CD14-positive monocyte (primary cell): ENCODE results near the gene PCCB. TPM values are rescaled to one million over a fixed set of nuclear protein-coding genes. Genes with fewer than 3 reads are reported as not detected.

Source experiments
- DNase-seq, 3 donors: peaks; one replicate each; pipeline ENCODE4 v3.0.0-alpha.2; 2011 to 2022
- H2AFZ ChIP-seq: 2 replicates; pipeline ENCODE4 v1.6.0; 2012; ENCODE audit warnings: mild to moderate bottlenecking, low read depth, low read length, inconsistent platforms; ENCODE audit not compliant: insufficient read depth, poor library complexity, severe bottlenecking
- H3K27ac ChIP-seq, 2 donors: 1 replicate in 1 of 2; 2 replicates in 1 of 2; pipeline ENCODE4 v1.5.1; 2012 to 2013; ENCODE audit warnings: low read length in 2 of 2, control low read depth in 1 of 2, inconsistent platforms in 1 of 2, low read depth in 1 of 2, mild to moderate bottlenecking in 1 of 2
- H3K27me3 ChIP-seq, 2 donors: one replicate each; pipeline versions ENCODE4 v1.6.0 to v1.6.1; 2011 to 2013; ENCODE audit warnings: low read length in 2 of 2; ENCODE audit not compliant: control insufficient read depth in 2 of 2, insufficient read depth in 2 of 2
- H3K36me3 ChIP-seq, 2 donors: replicated peaks in 1 of 2; 1 replicate in 1 of 2; 2 replicates in 1 of 2; pipeline versions ENCODE4 v1.5.1 to v1.6.1; 2012 to 2013; ENCODE audit warnings: low read length in 2 of 2, control low read depth in 1 of 2, inconsistent platforms in 1 of 2, mild to moderate bottlenecking in 1 of 2; ENCODE audit not compliant: insufficient read depth in 2 of 2, control insufficient read depth in 1 of 2
- H3K4me1 ChIP-seq, 2 donors: 1 replicate in 1 of 2; 2 replicates in 1 of 2; pipeline versions ENCODE4 v1.5.1 to v1.6.1; 2012 to 2013; ENCODE audit warnings: low read length in 2 of 2, control low read depth in 1 of 2, inconsistent platforms in 1 of 2, mild to moderate bottlenecking in 1 of 2, moderate library complexity in 1 of 2; ENCODE audit not compliant: insufficient read depth in 2 of 2, control insufficient read depth in 1 of 2
- H3K4me2 ChIP-seq: replicated peaks from 2 replicates; pipeline ENCODE3; 2012; ENCODE audit warnings: low read length, moderate library complexity, mild to moderate bottlenecking; ENCODE audit not compliant: poor library complexity, severe bottlenecking; ENCODE audit errors: extremely low read depth
- H3K4me3 ChIP-seq, 3 experiments: fragments of 200-600 bp in 1 of 3; sonication (generic) in 1 of 3; replicated peaks in 1 of 3; 1 replicate in 2 of 3; 2 replicates in 1 of 3; pipeline ENCODE4 v1.5.1; 2011 to 2013; ENCODE audit warnings: low read length in 3 of 3, mild to moderate bottlenecking in 3 of 3, control low read depth in 2 of 3, low read depth in 2 of 3, inconsistent platforms in 1 of 3, moderate library complexity in 1 of 3
- H3K79me2 ChIP-seq: 2 replicates; pipeline ENCODE4 v1.6.0; 2012; ENCODE audit warnings: mild to moderate bottlenecking, control low read depth, inconsistent platforms, low read length, moderate library complexity; ENCODE audit not compliant: insufficient read depth
- H3K9ac ChIP-seq: 2 replicates; pipeline ENCODE4 v1.6.0; 2017; ENCODE audit warnings: low read length, mild to moderate bottlenecking; ENCODE audit not compliant: insufficient read depth, poor library complexity, severe bottlenecking
- H3K9me3 ChIP-seq, 2 donors: replicated peaks in 1 of 2; 1 replicate in 1 of 2; 2 replicates in 1 of 2; pipeline versions ENCODE4 v1.5.1 to v1.6.1; 2012 to 2013; ENCODE audit warnings: low read length in 2 of 2, control low read depth in 1 of 2; ENCODE audit not compliant: control insufficient read depth in 1 of 2, insufficient read depth in 1 of 2
- H4K20me1 ChIP-seq: 2 replicates; pipeline ENCODE4 v1.6.0; 2012; ENCODE audit warnings: mild to moderate bottlenecking, low read length, control low read depth, moderate library complexity; ENCODE audit not compliant: insufficient read depth
- H3K27ac Mint-ChIP-seq, 7 donors: one replicate each; pipeline ENCODE4 v1.8.0; 2020; ENCODE audit warnings: mild to moderate bottlenecking in 7 of 7, mixed read lengths in 7 of 7, moderate library complexity in 6 of 7, inconsistent platforms in 2 of 7
- H3K27me3 Mint-ChIP-seq, 3 donors: one replicate each; pipeline ENCODE4 v1.8.0; 2021 to 2022; ENCODE audit warnings: low read depth in 3 of 3, mild to moderate bottlenecking in 3 of 3, mixed read lengths in 3 of 3, moderate library complexity in 3 of 3, inconsistent platforms in 1 of 3
- H3K36me3 Mint-ChIP-seq, 2 donors: one replicate each; pipeline ENCODE4 v1.8.0; 2020; ENCODE audit warnings: mixed read lengths in 2 of 2, inconsistent platforms in 1 of 2, mild to moderate bottlenecking in 1 of 2
- H3K4me1 Mint-ChIP-seq: one replicate; pipeline ENCODE4 v1.8.0; 2020; ENCODE audit warnings: mild to moderate bottlenecking, mixed read lengths
- H3K4me3 Mint-ChIP-seq, 2 donors: one replicate each; pipeline ENCODE4 v1.8.0; 2020; ENCODE audit warnings: mild to moderate bottlenecking in 2 of 2, mixed read lengths in 2 of 2, moderate library complexity in 1 of 2
- H3K9me3 Mint-ChIP-seq, 7 donors: one replicate each; pipeline ENCODE4 v1.8.0; 2020 to 2022; ENCODE audit warnings: mixed read lengths in 7 of 7, mild to moderate bottlenecking in 6 of 7, moderate library complexity in 6 of 7, inconsistent platforms in 2 of 7
- WGBS: methylation state at CpG from one replicate; pipeline ENCODE4 v1.1.5; 2013; ENCODE audit warnings: missing lambda C conversion rate; ENCODE audit not compliant: insufficient coverage; 5-methylcytosine and 5-hydroxymethylcytosine counted together
- intact Hi-C, 2 donors: fragments of 100-400 bp; cut with micrococcal nuclease; formaldehyde crosslinking; loops; one replicate each; pipeline versions ENCODE4 v1.15.0 to v1.15.1; 2023
- polyA plus RNA-seq, 3 donors: library from polyadenylated mRNA; depleted of rRNA in 1 of 3; unstranded in 2 of 3; stranded (reverse) in 1 of 3; fragments of 300-500 nt in 2 of 3; fragments of >200 nt in 1 of 3; fragmentation: Illumina TruSeq in 2 of 3; gene quantifications; 1 replicate in 2 of 3; 2 replicates in 1 of 3; pipeline ENCODE4 v1.2.3, GENCODE V29; 2012 to 2021
- TF ChIP-seq, protein P1 (sequence below): fragments of 200-600 bp; IDR thresholded peaks from one replicate; pipeline ENCODE4 v1.8.0; 2022; ENCODE audit warnings: antibody characterized with exemption, mild to moderate bottlenecking

Gene PCCB
- polyA plus RNA-seq, 3 donors, result 13.1 to 41.7 (median 31.6) TPM

DNA sequence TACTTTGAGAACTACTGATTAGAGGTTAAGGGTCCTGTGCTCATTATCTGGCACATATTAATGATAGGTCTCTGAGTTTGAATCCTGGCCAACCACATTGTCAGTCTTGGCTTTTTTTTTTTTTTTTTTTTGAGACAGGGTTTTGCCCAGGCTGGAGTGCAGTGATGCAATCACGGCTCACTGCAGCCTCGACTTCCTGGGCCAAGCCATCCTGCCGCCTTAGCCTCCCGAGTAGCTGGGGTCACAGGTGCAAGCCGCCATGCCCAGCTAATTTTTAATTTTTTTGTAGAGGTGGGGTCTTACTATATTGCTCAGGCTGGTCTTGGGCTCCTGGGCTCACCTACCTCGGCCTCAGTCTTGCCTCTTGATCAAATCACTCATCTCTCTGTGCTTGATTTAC lies 547 bp upstream of the PCCB start:
- WGBS, result no CpG with 5 or more reads among the region's 6 CpGs
- H3K4me1 ChIP-seq, result peaks cover 16% of the 10 kb centered on the region in 2 donors
- Mint-ChIP-seq H3K4me1 (peaks cover 22% of the 10 kb centered on the region), H3K27ac (peak overlapping the region in 6 of 7 donors; percentile 79 to 94 (median 92)), H3K4me3 (peak overlapping the region; percentile 86 to 91), H3K36me3 (no peaks in the 10 kb centered on the region), H3K9me3 (no peaks in the 10 kb centered on the region), H3K27me3 (peaks cover 0 to 3% (median 1%) of the 10 kb centered on the region in 3 donors)
- TF ChIP-seq, protein P1, sequence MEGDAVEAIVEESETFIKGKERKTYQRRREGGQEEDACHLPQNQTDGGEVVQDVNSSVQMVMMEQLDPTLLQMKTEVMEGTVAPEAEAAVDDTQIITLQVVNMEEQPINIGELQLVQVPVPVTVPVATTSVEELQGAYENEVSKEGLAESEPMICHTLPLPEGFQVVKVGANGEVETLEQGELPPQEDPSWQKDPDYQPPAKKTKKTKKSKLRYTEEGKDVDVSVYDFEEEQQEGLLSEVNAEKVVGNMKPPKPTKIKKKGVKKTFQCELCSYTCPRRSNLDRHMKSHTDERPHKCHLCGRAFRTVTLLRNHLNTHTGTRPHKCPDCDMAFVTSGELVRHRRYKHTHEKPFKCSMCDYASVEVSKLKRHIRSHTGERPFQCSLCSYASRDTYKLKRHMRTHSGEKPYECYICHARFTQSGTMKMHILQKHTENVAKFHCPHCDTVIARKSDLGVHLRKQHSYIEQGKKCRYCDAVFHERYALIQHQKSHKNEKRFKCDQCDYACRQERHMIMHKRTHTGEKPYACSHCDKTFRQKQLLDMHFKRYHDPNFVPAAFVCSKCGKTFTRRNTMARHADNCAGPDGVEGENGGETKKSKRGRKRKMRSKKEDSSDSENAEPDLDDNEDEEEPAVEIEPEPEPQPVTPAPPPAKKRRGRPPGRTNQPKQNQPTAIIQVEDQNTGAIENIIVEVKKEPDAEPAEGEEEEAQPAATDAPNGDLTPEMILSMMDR, result no peak
- H3K79me2 ChIP-seq, result peaks cover 20% of the 10 kb centered on the region
- H3K27me3 ChIP-seq, result no peaks in the 10 kb centered on the region
- H3K36me3 ChIP-seq, result no peaks in the 10 kb centered on the region
- intact Hi-C loops, result loop anchor here (5.0 kb wide), 2 partner anchors 52 to 172 kb away; partner anchors contain the start of gene MSL2 (in 1 of the 2)
- no peaks in the 10 kb centered on the region for H4K20me1 ChIP-seq
- peak overlapping the region; percentile 58 to 83 (median 69) for H3K4me3 ChIP-seq
- DNase-seq, result peak in 2 of 3 donors; percentile 14 to 36
- H2AFZ ChIP-seq, result peak overlapping the region; percentile 78
- peak overlapping the region; percentile 76 for H3K4me2 ChIP-seq
- peak overlapping the region; percentile 68 for H3K9ac ChIP-seq
- H3K27ac ChIP-seq, result peak overlapping the region; percentile 76 to 79
- H3K9me3 ChIP-seq, result no peaks in the 10 kb centered on the region

DNA sequence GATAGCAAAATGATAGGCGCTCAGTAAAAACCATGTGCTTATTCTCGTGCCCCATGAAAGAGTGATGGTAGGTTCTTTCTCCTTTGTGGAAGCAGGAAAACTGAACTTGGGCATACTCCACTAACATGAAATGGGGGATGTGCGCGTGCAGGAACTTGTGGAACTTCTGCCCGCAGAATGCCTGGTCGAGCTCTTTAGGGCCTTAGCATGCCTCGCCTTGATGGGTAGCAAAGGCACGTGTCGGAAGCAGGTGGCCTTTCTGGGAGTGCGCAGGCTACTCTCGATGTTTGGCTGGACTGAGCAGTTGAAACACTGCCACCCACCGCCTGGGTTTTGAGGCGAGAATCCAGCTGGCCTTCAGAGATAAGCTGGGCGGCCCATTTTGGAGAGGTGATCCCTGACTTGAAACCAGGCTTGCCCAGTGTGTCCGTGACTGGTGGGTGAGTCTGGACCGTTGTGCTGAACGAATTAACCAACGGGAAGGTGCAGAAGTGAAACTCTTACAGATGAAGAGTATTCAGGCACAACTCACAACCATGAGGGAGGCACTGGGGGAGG lies 842 bp downstream of the PCCB start:
- Histone ChIP-seq H3K79me2 (peaks cover 20% of the 10 kb centered on the region), H3K9ac (peak overlapping the region; percentile 68), H3K4me3 (peak overlapping the region; percentile 58 to 83 (median 69)), H3K36me3 (peaks cover 1 to 4% of the 10 kb centered on the region in 2 donors), H3K27ac (peak overlapping the region in 1 of 2 donors; percentile 76), H2AFZ (peak overlapping the region; percentile 78), H4K20me1 (no peaks in the 10 kb centered on the region), H3K4me2 (peak overlapping the region; percentile 76), H3K27me3 (no peaks in the 10 kb centered on the region), H3K9me3 (no peaks in the 10 kb centered on the region), H3K4me1 (peaks cover 16% of the 10 kb centered on the region in 2 donors)
- peak overlapping the region; percentile 73 to 95 (median 91) for H3K27ac Mint-ChIP-seq
- H3K27me3 Mint-ChIP-seq, result peaks cover 1 to 3% (median 2%) of the 10 kb centered on the region in 3 donors
- 14% methylated on average over 12 of the region's 18 CpGs for WGBS
- TF ChIP-seq, protein P1, result no peak
- intact Hi-C loops, result loop anchor here in 1 of 2 donors (2.0 to 10.0 kb wide), 2 partner anchors 58 to 96 kb away; no protein-coding TSS in a partner anchor
- H3K9me3 Mint-ChIP-seq, result no peaks in the 10 kb centered on the region
- DNase-seq, result peak; percentile 21 to 41 (median 27)
- peaks cover 22% of the 10 kb centered on the region for H3K4me1 Mint-ChIP-seq
- peak overlapping the region; percentile 86 to 91 for H3K4me3 Mint-ChIP-seq
- H3K36me3 Mint-ChIP-seq, result no peaks in the 10 kb centered on the region
